Measurements from ENCODE around the gene RIPOR2.

Gene RIPOR2

GRCh38 chr6:24840187-24840586 is 95.6 kb downstream of the RIPOR2 start:
- DNase-seq: no peak

GRCh38 chr6:24838994-24839393 is 96.8 kb downstream of the RIPOR2 start:
- no peak for DNase-seq

DNA sequence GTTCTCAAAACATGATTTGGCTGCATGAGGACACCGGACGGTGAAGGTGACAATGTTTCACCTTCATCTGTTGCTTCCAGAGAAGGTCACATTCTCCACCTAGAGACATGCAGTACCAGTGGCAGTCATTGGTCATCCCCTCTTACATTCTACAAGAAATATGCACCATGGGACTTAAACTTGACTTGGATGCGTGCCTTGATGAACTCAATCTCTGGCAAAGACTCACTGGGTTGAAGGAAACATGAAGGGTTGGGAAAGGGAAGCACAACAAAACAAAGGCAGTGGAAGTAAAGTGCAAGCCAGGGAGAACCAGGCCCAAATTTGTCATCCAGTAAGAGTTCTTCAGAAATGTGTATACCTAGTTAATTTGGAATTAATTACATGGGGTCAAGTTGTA is 97.7 kb downstream of the RIPOR2 start:
- no peak for DNase-seq

DNA sequence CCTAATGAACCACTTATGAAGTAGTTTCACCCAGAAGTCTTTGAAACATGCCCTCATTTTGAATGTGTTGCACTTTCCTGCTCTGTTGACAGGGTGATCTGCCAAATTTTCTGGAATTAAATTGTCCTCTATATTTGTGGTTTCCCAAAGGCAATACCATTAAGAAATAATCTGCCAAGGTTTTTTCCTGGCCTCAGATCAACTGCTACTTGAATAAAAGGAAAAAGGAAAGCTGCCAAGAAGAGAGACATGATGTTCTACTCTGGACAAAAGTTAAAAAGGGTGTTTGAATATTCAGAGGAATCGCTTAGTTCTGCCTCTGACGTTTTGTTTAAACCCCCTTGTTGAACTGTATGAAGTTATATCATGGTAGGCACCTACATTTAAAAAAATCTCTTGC is 99.7 kb downstream of the RIPOR2 start:
- no peak for DNase-seq

GRCh38 chr6:24833711-24834386 is 101.9 kb downstream of the RIPOR2 start:
- DNase-seq: no peak

DNA sequence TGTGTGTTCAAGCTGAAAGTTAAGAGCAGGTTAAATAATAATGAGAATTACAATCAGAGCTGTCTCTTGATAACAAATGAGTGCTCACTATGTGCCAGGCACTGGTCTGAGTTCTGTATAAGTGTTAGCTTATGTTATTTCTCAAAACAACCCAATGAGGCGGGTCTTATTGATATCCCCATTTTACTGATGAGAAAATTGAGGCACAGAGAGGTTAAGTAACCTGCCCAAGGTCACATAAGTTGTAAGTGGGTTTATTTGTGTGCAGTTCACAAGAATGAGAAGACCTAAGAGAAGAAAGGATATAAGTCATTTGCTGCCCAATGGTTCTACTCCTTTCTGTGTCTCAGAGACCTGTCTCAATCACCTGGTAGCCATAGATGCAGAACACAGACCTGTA is 103.0 kb downstream of the RIPOR2 start:
- DNase-seq: no peak

DNA sequence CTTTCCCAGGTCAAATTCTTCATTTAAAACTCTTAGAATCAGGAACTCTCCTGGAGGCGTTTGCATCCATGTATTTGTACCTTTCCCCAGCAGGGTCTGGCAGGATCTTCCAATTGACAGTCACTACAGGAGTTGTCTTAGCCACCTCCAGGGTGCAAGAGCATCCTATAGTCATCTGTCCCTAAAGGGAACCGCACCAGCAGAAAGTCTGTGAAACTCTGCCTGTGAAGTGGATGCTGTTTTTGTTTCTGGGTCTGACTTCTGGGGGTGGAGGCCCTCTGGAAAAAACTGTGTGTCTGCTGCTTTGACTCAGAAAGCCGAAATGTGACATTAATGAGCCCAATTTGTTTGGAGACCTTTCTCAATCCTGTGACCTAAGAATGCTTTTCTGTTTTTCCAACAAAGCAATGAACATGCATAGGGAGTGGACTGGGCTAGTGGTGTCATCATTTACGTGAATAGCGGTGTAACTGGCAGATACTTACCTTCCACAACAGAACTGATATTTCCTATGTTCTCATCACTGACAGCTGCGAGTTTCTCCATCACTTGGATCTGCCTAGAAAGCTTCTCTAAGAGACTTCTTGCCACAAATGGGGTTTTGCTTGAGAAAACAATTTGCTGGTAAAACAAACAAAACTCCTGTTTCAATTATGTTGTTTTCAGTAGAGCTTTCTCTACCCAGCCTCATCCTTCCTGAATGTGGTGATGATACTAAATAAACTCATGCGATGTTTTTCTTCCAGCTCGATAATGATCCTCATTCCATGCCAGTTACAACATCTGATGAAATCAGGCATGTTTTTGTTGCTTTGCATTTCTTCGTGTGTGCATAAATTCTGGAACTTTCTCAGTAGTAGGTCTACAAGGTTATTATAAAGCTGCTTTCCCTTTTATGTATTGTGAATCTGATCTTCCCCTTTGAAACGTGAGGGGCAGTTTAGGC is 103.7 kb downstream of the RIPOR2 start:
- no peak for DNase-seq

DNA sequence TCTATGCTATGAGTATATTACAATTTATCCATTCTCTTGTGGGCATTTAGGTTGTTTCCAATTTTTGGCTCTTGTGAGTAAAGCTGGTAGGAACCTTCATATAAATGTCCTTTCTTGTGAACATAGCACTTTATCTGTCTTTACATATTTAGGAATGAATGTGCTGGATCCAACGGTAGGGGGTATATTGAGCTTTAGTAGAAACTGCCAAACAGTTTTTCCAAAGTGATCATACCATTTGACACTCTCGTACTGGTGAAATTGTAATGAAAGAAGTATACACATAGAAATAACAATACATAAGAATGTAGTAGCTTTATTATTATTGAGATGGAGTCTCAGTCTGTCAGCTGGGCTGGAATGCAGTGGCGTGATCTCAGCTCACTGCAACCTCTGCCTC is 106.1 kb downstream of the RIPOR2 start:
- no peak for DNase-seq

- no peak for DNase-seq
These were observed 107.8 kb downstream of the RIPOR2 start for GRCh38 chr6:24827970-24828369.

GRCh38 chr6:24827162-24827561 is 108.6 kb downstream of the RIPOR2 start:
- DNase-seq: no peak

DNA sequence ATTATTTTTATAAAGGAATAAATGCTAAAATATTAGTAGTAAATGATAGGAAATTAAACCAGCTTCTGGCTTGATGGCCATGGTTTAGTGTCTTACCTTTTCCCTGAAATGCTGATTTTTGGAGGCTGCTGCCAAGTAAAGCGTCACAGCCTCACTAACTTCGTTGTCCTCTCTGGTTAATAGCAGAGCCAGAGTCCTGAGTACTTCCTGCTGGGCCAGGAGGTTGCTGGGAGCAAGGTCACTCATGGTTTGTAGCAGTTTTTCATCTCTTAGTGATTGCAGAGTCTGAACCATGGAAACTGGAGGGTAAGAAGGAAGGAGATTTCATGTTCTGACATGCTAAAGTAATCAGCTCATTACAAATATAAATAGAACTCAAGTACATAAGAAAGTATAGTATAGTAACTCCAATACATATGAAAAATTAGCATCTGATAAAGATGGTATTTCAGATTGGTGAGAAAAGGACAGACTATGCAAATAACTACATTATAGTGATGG is 110.6 kb downstream of the RIPOR2 start:
- no peak for DNase-seq

GRCh38 chr6:24824142-24824938 is 111.4 kb downstream of the RIPOR2 start:
- DNase-seq: no peak

- no peak for DNase-seq
These were observed 112.6 kb downstream of the RIPOR2 start for GRCh38 chr6:24823185-24823584.

DNA sequence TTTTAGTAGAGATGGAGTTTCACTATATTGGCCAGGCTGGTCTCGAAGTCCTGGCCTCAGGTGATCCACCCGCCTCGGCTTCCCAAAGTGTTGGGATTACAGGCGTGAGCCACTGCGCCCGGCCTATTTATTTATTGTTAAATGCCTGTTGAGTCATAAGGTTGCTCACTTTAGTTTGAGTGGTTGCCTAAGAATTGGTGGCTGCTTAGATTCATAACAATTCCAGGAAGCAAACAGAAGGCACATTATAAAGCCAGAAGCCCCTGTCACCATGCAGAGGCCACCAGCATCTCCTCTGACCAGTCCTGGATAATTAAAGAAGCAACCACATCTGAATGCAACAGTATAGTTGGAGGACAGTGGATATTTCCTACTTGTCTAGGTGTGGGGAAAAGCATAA is 113.1 kb downstream of the RIPOR2 start:
- DNase-seq: no peak

GRCh38 chr6:24821860-24822444 is 113.8 kb downstream of the RIPOR2 start:
- DNase-seq: no peak

DNA sequence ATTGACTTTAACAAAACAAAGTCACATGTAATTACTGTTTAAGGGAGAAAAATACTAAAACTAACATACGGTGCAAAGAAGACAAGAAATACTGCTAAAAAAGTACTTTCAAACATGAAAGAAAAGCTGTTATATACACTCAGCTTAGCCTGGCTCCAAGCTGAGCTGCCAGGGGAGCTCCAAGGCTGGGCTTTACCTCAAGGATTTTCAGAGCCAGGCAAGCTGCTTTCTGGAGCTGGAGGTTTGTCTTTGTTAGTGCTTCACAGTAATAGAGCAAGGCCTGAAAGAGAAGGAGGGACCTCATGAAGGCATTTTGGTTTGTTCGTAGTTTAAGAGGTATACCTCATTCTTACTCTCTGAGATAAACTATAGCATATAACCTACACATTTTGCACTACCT is 117.4 kb downstream of the RIPOR2 start:
- DNase-seq: no peak

DNA sequence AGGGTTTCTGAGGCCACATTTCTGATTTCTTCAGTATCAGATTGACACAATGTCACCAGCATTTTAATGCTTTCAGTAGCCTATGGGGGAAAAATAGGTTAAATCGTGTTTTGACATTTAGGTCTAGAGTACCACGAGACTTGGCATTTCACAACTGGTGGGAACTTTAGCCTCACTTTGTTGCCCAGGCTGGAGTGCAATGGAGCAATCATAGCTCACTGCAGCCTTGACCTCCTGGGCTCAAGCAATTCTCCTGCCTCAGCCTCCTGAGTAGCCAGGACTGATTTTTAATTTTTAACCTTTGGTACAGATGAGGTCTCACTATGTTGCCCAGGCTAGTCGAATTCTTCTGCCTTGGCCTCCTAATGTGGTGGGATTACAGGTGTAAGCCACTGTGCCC is 126.0 kb downstream of the RIPOR2 start:
- no peak for DNase-seq

- no peak for DNase-seq
These were observed 128.2 kb downstream of the RIPOR2 start for GRCh38 chr6:24807584-24807983.

GRCh38 chr6:24802271-24803059 is 133.3 kb downstream of the RIPOR2 start:
- DNase-seq: no peak

DNA sequence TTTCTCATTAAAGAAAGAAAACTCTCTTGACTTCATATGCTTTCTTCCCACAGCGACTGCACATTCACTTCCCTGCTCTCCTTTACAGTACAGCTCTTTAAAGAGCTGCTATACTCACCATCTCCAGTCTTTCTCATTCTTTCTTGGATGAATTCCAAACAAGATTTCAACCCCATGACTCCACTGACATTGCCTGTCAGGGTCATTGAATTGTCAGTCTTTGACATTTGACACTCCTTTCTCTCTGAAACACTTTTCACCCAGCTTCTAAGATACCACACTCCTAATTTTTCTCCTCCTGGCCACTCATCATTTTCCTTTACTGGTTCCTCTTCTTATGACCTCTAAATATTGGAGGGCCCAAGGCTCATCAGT is 136.2 kb downstream of the RIPOR2 start:
- DNase-seq: no peak

- DNase-seq: no peak
These were observed 136.8 kb downstream of the RIPOR2 start, which contains the start of gene ARMH2 for GRCh38 chr6:24798740-24799540. Gene ARMH2, minus strand, starts transcription at chr6:24798917. Its CDS starts 60 bp downstream, at chr6:24798857.

Data from suppressor macrophage treated with lipopolysaccharide for 4 hours (primary cell).